Left lung (tissue), 10 donors: ENCODE data around the gene FTSJ1. TPM values are rescaled to one million over a fixed set of nuclear protein-coding genes. Genes with fewer than 3 reads are reported as not detected.
"Not testable (repeated sequence)": the region's sequence is repeated elsewhere in the genome, so short reads cannot be mapped to it uniquely, and the experiment has no call there.

Experiments used
- ATAC-seq: fragments of 200-7000 bp; cut with Tn5 transposase; one replicate; pipeline ENCODE4 v1.9.1; 2020; ENCODE audit warnings: moderate library complexity
- DNase-seq, 4 donors: peaks; one replicate each; pipeline ENCODE4 v3.0.0-alpha.2; 2013 to 2020
- H3K27ac ChIP-seq, 2 donors: fragments of 200-600 bp; sonication (generic) in 1 of 2; one replicate each; pipeline versions ENCODE4 v1.5.0 to v1.8.0; 2020 to 2021
- H3K27me3 ChIP-seq, 2 donors: fragments of 200-600 bp; sonication (generic) in 1 of 2; one replicate each; pipeline versions ENCODE4 v1.5.0 to v1.8.0; 2020 to 2021
- H3K36me3 ChIP-seq, 2 donors: fragments of 200-600 bp; sonication (generic) in 1 of 2; one replicate each; pipeline versions ENCODE4 v1.5.0 to v1.8.0; 2020 to 2021
- H3K4me1 ChIP-seq, 2 donors: fragments of 200-600 bp; one replicate each; pipeline ENCODE4 v1.8.0; 2021
- H3K4me3 ChIP-seq, 2 donors: fragments of 200-600 bp; sonication (generic) in 1 of 2; one replicate each; pipeline versions ENCODE4 v1.5.0 to v1.8.0; 2020 to 2021; ENCODE audit warnings: mild to moderate bottlenecking in 1 of 2
- H3K9me3 ChIP-seq, 2 donors: fragments of 200-600 bp; sonication (generic) in 1 of 2; one replicate each; pipeline versions ENCODE4 v1.5.0 to v1.8.0; 2020 to 2021
- CTCF ChIP-seq, 2 donors: fragments of 200-600 bp; sonication (generic) in 1 of 2; IDR thresholded peaks; one replicate each; pipeline versions ENCODE4 v1.5.0 to v1.8.0; 2021; ENCODE audit warnings: antibody characterized with exemption in 2 of 2
- intact Hi-C, 2 donors: fragments of 100-400 bp; cut with DNase I; formaldehyde crosslinking; loops; one replicate each; pipeline versions ENCODE4 v1.11.2 to v1.14.2; 2022
- polyA plus RNA-seq, 6 donors: library from polyadenylated mRNA; unstranded; fragments of 120-200 nt; gene quantifications; one replicate each; pipeline ENCODE4 v1.2.1, GENCODE V29; 2013; ENCODE audit not compliant: insufficient read length in 6 of 6
- total RNA-seq, 2 donors: library from RNA; stranded (reverse); fragmentation: NEBNext Ultra II Directional; extraction: Animal tissue kit (Norgen Biotek cat#: 25700); gene quantifications; one replicate each; pipeline ENCODE4 v1.2.1, GENCODE V29; 2021
- donor health status: DM: no; HTN: yes; CAD: no.
- donor health status: DM: no; HTN: no; CAD: no.

FTSJ1 gene
- total and polyA plus RNA-seq, 8 donors = 33.7 to 46.6 (median 38.8) TPM

GRCh38 chrX:48515842-48516241 is 39.8 kb downstream of the FTSJ1 start:
- Histone ChIP-seq H3K27ac (no peak overlapping the region), H3K4me3 (no peak overlapping the region), H3K9me3 (no peaks in the 10 kb centered on the region), H3K27me3 (no peaks in the 10 kb centered on the region), H3K4me1 (no peaks in the 10 kb centered on the region), H3K36me3 (no peaks in the 10 kb centered on the region)
- TF ChIP-seq CTCF (IDR thresholded peaks at IDR 0.05) = no peak
- ATAC-seq = no peak
- intact Hi-C loops = no loop called here
- no peak for DNase-seq

- no peaks in the 10 kb centered on the region for H3K27me3 ChIP-seq
- TF ChIP-seq CTCF (IDR thresholded peaks at IDR 0.05) = no peak
- ATAC-seq = no peak
- H3K4me1 ChIP-seq = no peaks in the 10 kb centered on the region
- no peak overlapping the region for H3K27ac ChIP-seq
- intact Hi-C loops = no loop called here
- H3K4me3 ChIP-seq = no peak overlapping the region
- H3K36me3 ChIP-seq = no peaks in the 10 kb centered on the region
- H3K9me3 ChIP-seq = no peaks in the 10 kb centered on the region
- no peak for DNase-seq
Observed at GRCh38 chrX:48516285-48516684, 40.3 kb downstream of the FTSJ1 start.

GRCh38 chrX:48516987-48517386 is 41.0 kb downstream of the FTSJ1 start:
- no peaks in the 10 kb centered on the region for H3K36me3 ChIP-seq
- no peak overlapping the region for H3K4me3 ChIP-seq
- no peak for TF ChIP-seq CTCF (IDR thresholded peaks at IDR 0.05)
- intact Hi-C loops = no loop called here
- DNase-seq (no peak), ATAC-seq (no peak)
- no peaks in the 10 kb centered on the region for H3K27me3 ChIP-seq
- no peak overlapping the region for H3K27ac ChIP-seq
- no peaks in the 10 kb centered on the region for H3K9me3 ChIP-seq
- H3K4me1 ChIP-seq = no peaks in the 10 kb centered on the region

- peaks cover 0 to 10% of the 10 kb centered on the region in 2 donors for H3K4me1 ChIP-seq
- intact Hi-C loops, ATAC-seq, H3K9me3 ChIP-seq, H3K27ac ChIP-seq, H3K36me3 ChIP-seq, H3K4me3 ChIP-seq, DNase-seq, H3K27me3 ChIP-seq: not testable (repeated sequence)
Observed at GRCh38 chrX:48519481-48519880, 43.5 kb downstream of the FTSJ1 start.

- Histone ChIP-seq H3K27me3 (no peaks in the 10 kb centered on the region), H3K4me1 (peaks cover 0 to 10% of the 10 kb centered on the region in 2 donors), H3K4me3 (no peak overlapping the region), H3K9me3 (no peaks in the 10 kb centered on the region), H3K36me3 (no peaks in the 10 kb centered on the region), H3K27ac (no peak overlapping the region)
- ATAC-seq = no peak
- intact Hi-C loops = no loop called here
- no peak for TF ChIP-seq CTCF (IDR thresholded peaks at IDR 0.05)
- DNase-seq = peak in 1 of 4 donors; percentile 24
Observed at GRCh38 chrX:48520455-48520854, 44.5 kb downstream of the FTSJ1 start.

- Histone ChIP-seq H3K27me3 (no peaks in the 10 kb centered on the region), H3K4me1 (peaks cover 0 to 10% of the 10 kb centered on the region in 2 donors), H3K27ac (peak overlapping the region in 1 of 2 donors; percentile 66), H3K9me3 (no peaks in the 10 kb centered on the region), H3K36me3 (no peaks in the 10 kb centered on the region), H3K4me3 (peak overlapping the region in 1 of 2 donors; percentile 52)
- DNase-seq (peak in 1 of 4 donors; percentile 3), ATAC-seq (no peak)
- no peak for TF ChIP-seq CTCF (IDR thresholded peaks at IDR 0.05)
- intact Hi-C loops = no loop called here
Observed at GRCh38 chrX:48520976-48521352, 45.0 kb downstream of the FTSJ1 start.
